Uterus (tissue), 4 donors: ENCODE measurements around the gene GABPA. TPM values are rescaled to one million over a fixed set of nuclear protein-coding genes. Genes with fewer than 3 reads are reported as not detected.
A peak's percentile ranks its signal among the peaks of the same experiment; 100 is the strongest.

Experiments used
- DNase-seq, 2 donors: peaks; one replicate each; pipeline ENCODE4 v3.0.0-alpha.2; 2019 to 2020
- H3K27ac ChIP-seq, 2 donors: fragments of 200-600 bp; sonication (generic); 1 replicate in 1 of 2; 2 replicates in 1 of 2; pipeline ENCODE4 v1.5.1; 2016 to 2018
- H3K27me3 ChIP-seq, 2 donors: fragments of 200-600 bp; sonication (generic); one replicate each; pipeline ENCODE4 v1.5.1; 2018 to 2019; ENCODE audit warnings: control low read depth in 1 of 2
- H3K36me3 ChIP-seq, 2 donors: fragments of 200-600 bp; sonication (generic); one replicate each; pipeline ENCODE4 v1.5.1; 2019; ENCODE audit warnings: control low read depth in 1 of 2
- H3K4me1 ChIP-seq, 2 donors: fragments of 200-600 bp; sonication (generic); one replicate each; pipeline ENCODE4 v1.5.1; 2018 to 2019; ENCODE audit warnings: control low read depth in 1 of 2
- H3K4me3 ChIP-seq, 2 donors: fragments of 200-600 bp; sonication (generic); 1 replicate in 1 of 2; 2 replicates in 1 of 2; pipeline ENCODE4 v1.5.1; 2018 to 2019; ENCODE audit warnings: mild to moderate bottlenecking in 1 of 2
- H3K9me3 ChIP-seq, 2 donors: fragments of 200-600 bp; sonication (generic); one replicate each; pipeline ENCODE4 v1.5.1; 2019; ENCODE audit warnings: control low read depth in 1 of 2
- POLR2A ChIP-seq, 2 donors: fragments of 450-650 bp; IDR thresholded peaks; one replicate each; pipeline ENCODE4 v1.6.1; 2016; ENCODE audit warnings: antibody characterized with exemption in 2 of 2, mild to moderate bottlenecking in 1 of 2, moderate library complexity in 1 of 2
- intact Hi-C: fragments of 100-400 bp; cut with DNase I; formaldehyde crosslinking; loops from one replicate; pipeline ENCODE4 v1.15.1; 2023; ENCODE audit warnings: low total_unique reads
- total RNA-seq, 4 donors: library from RNA; depleted of rRNA in 3 of 4; stranded (reverse); fragments of >200 nt in 3 of 4; gene quantifications; one replicate each; pipeline versions ENCODE4 v1.1.0 to v1.2.4, GENCODE V29; 2014 to 2023
- TF ChIP-seq, protein P1 (sequence below), 4 experiments: fragments of 200-600 bp in 2 of 4; fragments of 450-650 bp in 2 of 4; sonication (generic) in 2 of 4; IDR thresholded peaks; one replicate each; pipeline ENCODE4 v1.5.1; 2016 to 2019; ENCODE audit warnings: antibody characterized with exemption in 4 of 4, mild to moderate bottlenecking in 2 of 4, moderate library complexity in 1 of 4
- donor health status: DM: yes; HTN: yes; CAD: no.

Gene GABPA
- total RNA-seq, 4 donors from 2014 or later, result 8.2 to 94.4 (median 44.6) TPM

DNA sequence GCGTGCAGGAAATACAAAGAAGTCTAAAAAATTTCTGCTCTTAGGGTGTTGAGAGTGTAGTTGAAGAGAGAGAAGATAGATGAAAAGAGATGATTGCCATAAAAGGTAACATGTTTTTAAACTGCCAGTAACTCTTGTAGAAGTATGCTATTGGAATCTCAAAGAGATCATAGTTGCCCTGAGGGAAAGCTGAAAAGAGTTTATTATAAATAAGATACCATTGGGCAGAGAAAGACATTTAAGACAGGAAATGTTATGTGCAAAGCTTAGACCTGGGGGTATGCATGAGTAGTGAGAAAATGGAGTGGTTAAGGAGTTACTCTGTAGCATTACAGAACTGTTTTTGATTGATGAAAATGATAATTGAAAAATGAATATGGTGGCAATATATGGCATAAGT lies 17.6 kb downstream of the GABPA start:
- intact Hi-C loops, result no loop called here

DNA sequence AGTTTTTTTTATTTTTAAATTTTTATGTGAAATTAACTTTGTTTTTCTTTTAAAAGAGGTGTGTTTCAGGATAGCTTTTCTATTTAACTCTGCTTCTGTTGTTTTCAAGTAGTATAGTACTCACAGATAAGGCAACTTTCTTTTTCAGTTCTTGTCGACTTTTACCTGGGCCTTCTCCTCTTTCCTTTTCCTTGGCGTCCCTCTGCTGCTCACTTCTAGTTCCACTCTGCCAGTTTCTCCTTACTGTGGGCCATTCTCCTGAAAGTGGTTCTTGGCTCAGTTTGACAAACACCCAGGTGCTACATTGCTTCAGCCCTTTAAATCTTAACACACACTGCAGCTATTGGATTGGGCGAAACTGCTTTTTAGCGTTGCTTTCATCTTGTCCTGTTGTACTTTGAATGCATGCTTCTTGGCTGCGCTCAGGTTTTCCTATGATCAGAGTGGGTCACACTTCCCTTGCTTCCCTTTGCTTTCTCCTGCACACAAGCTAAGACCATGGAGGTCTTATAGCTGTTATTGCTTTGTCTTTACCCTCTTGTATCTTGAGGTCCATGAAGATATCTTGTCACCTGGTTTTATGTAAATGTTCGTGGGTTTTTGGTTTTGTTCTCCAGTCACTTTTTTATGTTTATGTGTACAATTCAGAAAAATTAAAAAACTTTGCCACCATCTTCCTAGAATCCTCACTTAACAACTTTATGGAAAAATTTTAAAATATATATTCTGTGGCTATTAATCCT lies 21.6 kb downstream of the GABPA start:
- H3K36me3 ChIP-seq, result no peaks in the 10 kb centered on the region
- no peaks in the 10 kb centered on the region for H3K9me3 ChIP-seq
- H3K27ac ChIP-seq, result peak overlapping the region in 1 of 2 donors; percentile 57
- intact Hi-C loops, result loop anchor here (2.0 kb wide), 1 partner anchor 34 kb away; no protein-coding TSS in a partner anchor
- H3K27me3 ChIP-seq, result no peaks in the 10 kb centered on the region
- DNase-seq, result no peak
- no peak overlapping the region for H3K4me3 ChIP-seq
- H3K4me1 ChIP-seq, result no peaks in the 10 kb centered on the region
- TF ChIP-seq, protein P1, sequence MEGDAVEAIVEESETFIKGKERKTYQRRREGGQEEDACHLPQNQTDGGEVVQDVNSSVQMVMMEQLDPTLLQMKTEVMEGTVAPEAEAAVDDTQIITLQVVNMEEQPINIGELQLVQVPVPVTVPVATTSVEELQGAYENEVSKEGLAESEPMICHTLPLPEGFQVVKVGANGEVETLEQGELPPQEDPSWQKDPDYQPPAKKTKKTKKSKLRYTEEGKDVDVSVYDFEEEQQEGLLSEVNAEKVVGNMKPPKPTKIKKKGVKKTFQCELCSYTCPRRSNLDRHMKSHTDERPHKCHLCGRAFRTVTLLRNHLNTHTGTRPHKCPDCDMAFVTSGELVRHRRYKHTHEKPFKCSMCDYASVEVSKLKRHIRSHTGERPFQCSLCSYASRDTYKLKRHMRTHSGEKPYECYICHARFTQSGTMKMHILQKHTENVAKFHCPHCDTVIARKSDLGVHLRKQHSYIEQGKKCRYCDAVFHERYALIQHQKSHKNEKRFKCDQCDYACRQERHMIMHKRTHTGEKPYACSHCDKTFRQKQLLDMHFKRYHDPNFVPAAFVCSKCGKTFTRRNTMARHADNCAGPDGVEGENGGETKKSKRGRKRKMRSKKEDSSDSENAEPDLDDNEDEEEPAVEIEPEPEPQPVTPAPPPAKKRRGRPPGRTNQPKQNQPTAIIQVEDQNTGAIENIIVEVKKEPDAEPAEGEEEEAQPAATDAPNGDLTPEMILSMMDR (IDR thresholded peaks at IDR 0.05), result no peak
- TF ChIP-seq POLR2A (IDR thresholded peaks at IDR 0.05), result no peak

More for the DNA sequence above, 17.6 kb downstream of the GABPA start:
- no peak overlapping the region for H3K4me3 ChIP-seq
- TF ChIP-seq POLR2A (IDR thresholded peaks at IDR 0.05), result no peak
- TF ChIP-seq, protein P1 (IDR thresholded peaks at IDR 0.05), result no peak
- no peaks in the 10 kb centered on the region for H3K9me3 ChIP-seq
- H3K27ac ChIP-seq, result no peak overlapping the region
- no peaks in the 10 kb centered on the region for H3K36me3 ChIP-seq
- H3K27me3 ChIP-seq, result no peaks in the 10 kb centered on the region
- DNase-seq, result no peak
- no peaks in the 10 kb centered on the region for H3K4me1 ChIP-seq

DNA sequence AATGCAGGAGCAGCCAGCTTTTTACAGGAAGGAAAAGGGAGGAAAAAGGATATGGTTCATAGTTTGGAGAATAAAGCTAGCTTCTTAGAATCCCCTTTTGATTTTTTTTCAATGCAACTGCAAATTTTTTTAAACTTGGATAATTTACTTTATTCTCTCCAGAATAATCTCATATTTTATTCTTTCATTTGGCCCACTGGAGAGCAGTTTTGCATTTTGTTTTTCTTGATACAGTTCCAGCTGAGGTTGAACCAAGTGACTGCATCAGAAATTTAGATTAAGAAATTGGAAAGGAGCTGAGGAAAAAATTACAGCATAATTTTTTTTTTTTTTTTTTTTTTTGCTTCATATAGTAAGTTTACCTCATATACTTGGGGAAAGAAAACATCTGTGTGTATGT lies 22.8 kb downstream of the GABPA start:
- Histone ChIP-seq H3K27me3 (no peaks in the 10 kb centered on the region), H3K36me3 (no peaks in the 10 kb centered on the region), H3K4me1 (no peaks in the 10 kb centered on the region), H3K27ac (peak overlapping the region in 1 of 2 donors; percentile 57), H3K4me3 (no peak overlapping the region), H3K9me3 (no peaks in the 10 kb centered on the region)
- TF ChIP-seq, protein P1 (IDR thresholded peaks at IDR 0.05), result no peak
- no peak for TF ChIP-seq POLR2A (IDR thresholded peaks at IDR 0.05)
- intact Hi-C loops, result loop anchor here (2.0 kb wide), 1 partner anchor 35 kb away; no protein-coding TSS in a partner anchor
- DNase-seq, result no peak

DNA sequence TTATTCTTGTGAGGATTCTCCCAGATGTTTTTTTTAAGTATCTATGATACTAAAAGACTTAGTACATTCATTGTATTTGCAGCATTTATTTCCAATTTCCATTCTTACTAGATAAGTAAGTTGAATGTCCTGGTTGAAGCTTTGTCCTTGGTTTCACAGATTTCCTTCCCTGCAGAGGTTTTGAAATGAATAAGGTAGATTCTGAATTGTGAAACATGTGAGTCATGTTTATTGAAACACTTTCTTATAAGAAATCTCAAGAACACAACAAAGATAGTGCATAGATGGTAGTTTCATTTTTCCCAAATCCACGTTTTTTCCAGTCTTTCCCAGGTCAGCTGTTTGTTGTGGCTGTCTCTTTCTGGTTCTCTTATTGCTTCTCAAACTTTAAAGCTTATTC lies 24.8 kb downstream of the GABPA start:
- DNase-seq, result no peak
- H3K27me3 ChIP-seq, result no peaks in the 10 kb centered on the region
- no peaks in the 10 kb centered on the region for H3K4me1 ChIP-seq
- H3K9me3 ChIP-seq, result no peaks in the 10 kb centered on the region
- H3K36me3 ChIP-seq, result no peaks in the 10 kb centered on the region
- H3K27ac ChIP-seq, result no peak overlapping the region
- no peak overlapping the region for H3K4me3 ChIP-seq
- intact Hi-C loops, result no loop called here
- TF ChIP-seq, protein P1 (IDR thresholded peaks at IDR 0.05), result no peak
- TF ChIP-seq POLR2A (IDR thresholded peaks at IDR 0.05), result no peak

DNA sequence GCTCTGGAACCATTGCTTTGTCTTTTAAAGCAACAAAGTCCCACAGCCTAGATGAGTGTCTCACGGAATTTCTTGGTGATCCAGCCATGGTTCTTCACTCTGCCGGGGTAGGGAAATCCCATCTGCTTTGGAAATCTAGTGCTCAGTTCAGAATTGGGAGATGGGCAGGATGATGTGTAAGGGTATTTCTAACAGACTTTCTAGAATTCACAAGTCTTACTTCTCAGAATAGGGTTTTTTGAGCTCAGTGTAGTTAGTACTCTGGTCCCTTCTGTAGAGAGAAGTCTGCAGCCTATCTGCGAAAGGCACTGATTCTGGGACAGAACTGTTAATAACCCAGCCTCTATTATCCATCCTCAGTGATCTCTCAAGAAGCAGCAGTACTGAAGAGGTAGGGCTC lies 25.3 kb downstream of the GABPA start:
- intact Hi-C loops, result no loop called here
- TF ChIP-seq POLR2A (IDR thresholded peaks at IDR 0.05), result no peak
- TF ChIP-seq, protein P1 (IDR thresholded peaks at IDR 0.05), result no peak
- no peaks in the 10 kb centered on the region for H3K4me1 ChIP-seq
- no peaks in the 10 kb centered on the region for H3K27me3 ChIP-seq
- H3K9me3 ChIP-seq, result no peaks in the 10 kb centered on the region
- H3K36me3 ChIP-seq, result no peaks in the 10 kb centered on the region
- H3K27ac ChIP-seq, result no peak overlapping the region
- H3K4me3 ChIP-seq, result no peak overlapping the region
- no peak for DNase-seq
